H9 (cell line): ENCODE results near the gene ENTPD6. TPM values are rescaled to one million over a fixed set of nuclear protein-coding genes. Genes with fewer than 3 reads are reported as not detected.
"Not testable (repeated sequence)": the region's sequence is repeated elsewhere in the genome, so short reads cannot be mapped to it uniquely, and the experiment has no call there.

Source experiments
- DNase-seq: peaks from one replicate; pipeline ENCODE4 v3.0.0-alpha.2; 2017
- H2AFZ ChIP-seq: one replicate; pipeline ENCODE4 v1.6.1; 2013; ENCODE audit warnings: mild to moderate bottlenecking, low read length, control low read depth, moderate library complexity
- H2AK5ac ChIP-seq: 2 replicates; pipeline ENCODE4 v1.6.1; 2013; ENCODE audit warnings: low read length, control low read depth, mixed read lengths; ENCODE audit not compliant: insufficient read length
- H2BK120ac ChIP-seq: one replicate; pipeline ENCODE4 v1.6.1; 2013; ENCODE audit warnings: low read depth, mild to moderate bottlenecking, low read length, control low read depth, inconsistent platforms; ENCODE audit not compliant: poor library complexity, severe bottlenecking
- H2BK12ac ChIP-seq: 2 replicates; pipeline ENCODE4 v1.6.1; 2013; ENCODE audit warnings: low read length, control low read depth, mixed read lengths, low read depth; ENCODE audit not compliant: insufficient read length
- H2BK15ac ChIP-seq: 2 replicates; pipeline ENCODE4 v1.6.1; 2013; ENCODE audit warnings: low read depth, low read length, control low read depth
- H2BK20ac ChIP-seq: one replicate; pipeline ENCODE4 v1.6.1; 2013; ENCODE audit warnings: low read depth, mild to moderate bottlenecking, low read length, control low read depth, inconsistent platforms; ENCODE audit not compliant: poor library complexity, severe bottlenecking
- H2BK5ac ChIP-seq: 2 replicates; pipeline ENCODE4 v1.6.1; 2013; ENCODE audit warnings: low read length, control low read depth, mixed read lengths; ENCODE audit not compliant: insufficient read length
- H3K14ac ChIP-seq: 2 replicates; pipeline ENCODE4 v1.6.1; 2013; ENCODE audit warnings: low read length, control low read depth; ENCODE audit not compliant: insufficient read depth
- H3K18ac ChIP-seq: 2 replicates; pipeline ENCODE4 v1.6.1; 2013; ENCODE audit warnings: low read depth, mild to moderate bottlenecking, mixed read lengths, low read length, control low read depth; ENCODE audit not compliant: insufficient read length
- H3K23ac ChIP-seq: 2 replicates; pipeline ENCODE4 v1.6.1; 2013; ENCODE audit warnings: low read length, control low read depth, mixed read lengths, low read depth; ENCODE audit not compliant: insufficient read length
- H3K23me2 ChIP-seq: 2 replicates; pipeline ENCODE4 v1.6.1; 2013; ENCODE audit warnings: low read depth, mild to moderate bottlenecking, mixed read lengths, low read length, control low read depth; ENCODE audit not compliant: insufficient read length, poor library complexity, severe bottlenecking
- H3K27ac ChIP-seq: 2 replicates; pipeline ENCODE4 v1.5.1; 2013; ENCODE audit warnings: low read length, control low read depth, mixed read lengths, low read depth; ENCODE audit not compliant: insufficient read length
- H3K27me3 ChIP-seq: 2 replicates; pipeline ENCODE4 v1.6.1; 2013; ENCODE audit warnings: low read length, control low read depth, inconsistent platforms; ENCODE audit not compliant: insufficient read depth
- H3K4ac ChIP-seq: 2 replicates; pipeline ENCODE4 v1.6.1; 2013; ENCODE audit warnings: low read depth, mild to moderate bottlenecking, control low read depth, inconsistent platforms, low read length, moderate library complexity
- H3K4me1 ChIP-seq: 2 replicates; pipeline ENCODE4 v1.6.1; 2013; ENCODE audit warnings: low read length, control low read depth, inconsistent platforms; ENCODE audit not compliant: insufficient read depth
- H3K4me2 ChIP-seq: 2 replicates; pipeline ENCODE4 v1.6.1; 2013; ENCODE audit warnings: low read length, control low read depth, mixed read lengths; ENCODE audit not compliant: insufficient read length, insufficient read depth
- H3K56ac ChIP-seq: 2 replicates; pipeline ENCODE4 v1.6.1; 2013; ENCODE audit warnings: low read depth, mild to moderate bottlenecking, mixed read lengths, low read length, control low read depth; ENCODE audit not compliant: insufficient read length
- H3K79me1 ChIP-seq: 2 replicates; pipeline ENCODE4 v1.6.1; 2013; ENCODE audit warnings: low read depth, mild to moderate bottlenecking, moderate library complexity, low read length, control low read depth, inconsistent platforms; ENCODE audit not compliant: insufficient read depth, poor library complexity, severe bottlenecking
- H3K79me2 ChIP-seq: 2 replicates; pipeline ENCODE4 v1.6.1; 2013; ENCODE audit warnings: low read length, control low read depth, inconsistent platforms; ENCODE audit not compliant: insufficient read depth
- H3K9ac ChIP-seq: 2 replicates; pipeline ENCODE4 v1.6.1; 2013; ENCODE audit warnings: low read length, control low read depth, mixed read lengths; ENCODE audit not compliant: insufficient read length; ENCODE audit errors: extremely low read depth
- H3K9me3 ChIP-seq: one replicate; pipeline ENCODE4 v1.6.1; 2013; ENCODE audit warnings: low read depth, low read length, inconsistent platforms; ENCODE audit not compliant: control insufficient read depth
- H3T11ph ChIP-seq: one replicate; pipeline ENCODE4 v1.6.1; 2013; ENCODE audit warnings: mild to moderate bottlenecking, low read length, control low read depth, inconsistent platforms
- H4K20me1 ChIP-seq: one replicate; pipeline ENCODE4 v1.6.1; 2013; ENCODE audit not compliant: control insufficient read depth, insufficient read length, insufficient read depth
- H4K5ac ChIP-seq: 2 replicates; pipeline ENCODE4 v1.6.1; 2013; ENCODE audit warnings: low read depth, mild to moderate bottlenecking, mixed read lengths, low read length, control low read depth; ENCODE audit not compliant: insufficient read length
- H4K8ac ChIP-seq: replicated peaks from 2 replicates; pipeline ENCODE4 v1.6.1; 2013; ENCODE audit warnings: low read length, control low read depth, mixed read lengths, low read depth; ENCODE audit not compliant: insufficient read length
- H4K91ac ChIP-seq: 2 replicates; pipeline ENCODE4 v1.6.1; 2013; ENCODE audit warnings: low read depth, mild to moderate bottlenecking, moderate library complexity, mixed read lengths, low read length, control low read depth; ENCODE audit not compliant: insufficient read length
- H3K27ac Mint-ChIP-seq, 3 experiments: 2 replicates in 2 of 3; 3 replicates in 1 of 3; pipeline ENCODE4 v1.8.0; 2020 to 2021; ENCODE audit warnings: mixed read lengths in 3 of 3, mild to moderate bottlenecking in 1 of 3, moderate library complexity in 1 of 3
- H3K27me3 Mint-ChIP-seq: 2 replicates; pipeline ENCODE4 v1.8.0; 2021; ENCODE audit warnings: low read depth, mild to moderate bottlenecking, moderate library complexity, mixed read lengths
- H3K36me3 Mint-ChIP-seq, 3 experiments: 2 replicates in 2 of 3; 3 replicates in 1 of 3; pipeline ENCODE4 v1.8.0; 2020 to 2021; ENCODE audit warnings: low read depth in 3 of 3, mixed read lengths in 3 of 3; ENCODE audit not compliant: insufficient read depth in 1 of 3
- H3K4me1 Mint-ChIP-seq, 2 experiments: 2 replicates each; pipeline ENCODE4 v1.8.0; 2020; ENCODE audit warnings: mixed read lengths in 2 of 2
- H3K4me3 Mint-ChIP-seq, 2 experiments: 2 replicates in 1 of 2; 3 replicates in 1 of 2; pipeline ENCODE4 v1.8.0; 2020 to 2021; ENCODE audit warnings: mild to moderate bottlenecking in 2 of 2, mixed read lengths in 2 of 2, moderate library complexity in 1 of 2
- H3K9me3 Mint-ChIP-seq, 2 experiments: 2 replicates in 1 of 2; 3 replicates in 1 of 2; pipeline ENCODE4 v1.8.0; 2020; ENCODE audit warnings: mild to moderate bottlenecking in 2 of 2, mixed read lengths in 2 of 2, moderate library complexity in 1 of 2
- CTCF ChIP-seq: fragments of 200-600 bp; sonication (generic); conservative IDR thresholded peaks from 3 replicates; pipeline ENCODE4 v1.8.0; 2021; ENCODE audit warnings: antibody characterized with exemption, mild to moderate bottlenecking
- WGBS: extraction: QIAGEN DNeasy Blood & Tissue Kit; methylation state at CpG from one replicate; pipeline ENCODE4 v1.1.7; 2013; ENCODE audit warnings: missing lambda C conversion rate, low lambda C conversion rate, mixed read lengths; ENCODE audit not compliant: insufficient read length; ENCODE audit errors: extremely low coverage; 5-methylcytosine and 5-hydroxymethylcytosine counted together
- total RNA-seq: library from RNA; stranded (reverse); gene quantifications from 2 replicates; pipeline ENCODE4 v1.2.1, GENCODE V29; 2021

ENTPD6 gene
- total RNA-seq, 1 experiment from 2014 or later: 57.4 TPM

GRCh38 chr20:25259788-25260254 lies 64.3 kb downstream of the ENTPD6 start:
- Mint-ChIP-seq H3K36me3 (peaks cover 47 to 57% (median 52%) of the 10 kb centered on the region in 3 experiments), H3K4me3 (no peak overlapping the region), H3K27ac (peak overlapping the region in 1 of 3 experiments; percentile 64; a peak in 1 of 7 replicates), H3K4me1 (peaks cover 0 to 4% of the 10 kb centered on the region in 2 experiments; a peak in 1 of 4 replicates), H3K9me3 (peaks cover 17 to 24% of the 10 kb centered on the region in 2 experiments; a peak in 4 of 5 replicates), H3K27me3 (no peaks in the 10 kb centered on the region)
- H3K27me3 ChIP-seq: no peaks in the 10 kb centered on the region
- no peak overlapping the region for H2BK12ac ChIP-seq
- H3K23me2 ChIP-seq: no peaks in the 10 kb centered on the region
- H3K4me2 ChIP-seq: no peak overlapping the region
- no peak overlapping the region for H2AFZ ChIP-seq
- H4K5ac ChIP-seq: no peak overlapping the region
- H3T11ph ChIP-seq: no peak overlapping the region
- no peak overlapping the region for H4K8ac ChIP-seq
- H3K27ac ChIP-seq: no peak overlapping the region
- H3K14ac ChIP-seq: no peak overlapping the region
- no peak overlapping the region for H3K9ac ChIP-seq
- H3K79me2 ChIP-seq: peaks cover 3% of the 10 kb centered on the region; the same call in 1 of the 2 replicates
- H3K79me1 ChIP-seq: no peaks in the 10 kb centered on the region
- TF ChIP-seq CTCF: no peak
- no peak overlapping the region for H2BK15ac ChIP-seq
- H3K4me1 ChIP-seq: no peaks in the 10 kb centered on the region
- no peak overlapping the region for H2BK5ac ChIP-seq
- no peaks in the 10 kb centered on the region for H4K20me1 ChIP-seq
- no peak overlapping the region for H2BK20ac ChIP-seq
- no peak overlapping the region for H3K23ac ChIP-seq
- H2BK120ac ChIP-seq: no peak overlapping the region
- no peak overlapping the region for H3K56ac ChIP-seq
- H3K4ac ChIP-seq: no peak overlapping the region
- H3K9me3 ChIP-seq: no peaks in the 10 kb centered on the region
- no peak overlapping the region for H3K18ac ChIP-seq
- peak; percentile 13 for DNase-seq
- WGBS: no CpG with 5 or more reads among the region's 9 CpGs
- no peak overlapping the region for H4K91ac ChIP-seq
- H2AK5ac ChIP-seq: no peak overlapping the region

- DNase-seq: peak; percentile 10
- not testable (repeated sequence) for H4K20me1 ChIP-seq, H3K27ac Mint-ChIP-seq, H3K79me1 ChIP-seq, H3K4ac ChIP-seq, H2BK15ac ChIP-seq, H4K5ac ChIP-seq, H2AFZ ChIP-seq, H3K4me1 Mint-ChIP-seq, H2AK5ac ChIP-seq, H3K27ac ChIP-seq, H3K27me3 Mint-ChIP-seq, H3K4me3 Mint-ChIP-seq, H3K14ac ChIP-seq, H3K4me1 ChIP-seq, H4K8ac ChIP-seq, H3K79me2 ChIP-seq, H3K4me2 ChIP-seq, H3T11ph ChIP-seq, H2BK120ac ChIP-seq, H2BK5ac ChIP-seq, H3K23ac ChIP-seq, H2BK20ac ChIP-seq, H2BK12ac ChIP-seq, H3K23me2 ChIP-seq, H3K56ac ChIP-seq, H4K91ac ChIP-seq, H3K27me3 ChIP-seq, H3K9ac ChIP-seq, H3K9me3 ChIP-seq, H3K18ac ChIP-seq
- WGBS: no CpG with 5 or more reads among the region's 16 CpGs
- Mint-ChIP-seq H3K9me3 (peaks cover 17 to 24% of the 10 kb centered on the region in 2 experiments; a peak in 4 of 5 replicates), H3K36me3 (peaks cover 47 to 57% (median 52%) of the 10 kb centered on the region in 3 experiments)
Observed at GRCh38 chr20:25260770-25261437, 65.4 kb downstream of the ENTPD6 start.
